ENCODE data around the gene BTBD17.

GRCh38 chr17:74335529-74336062 is 26.1 kb downstream of the BTBD17 start:
- no peak for TF ChIP-seq CTCF (IDR thresholded peaks at IDR 0.05)
- TF ChIP-seq EP300 (IDR thresholded peaks at IDR 0.05): no peak
- no peak for TF ChIP-seq POLR2A (IDR thresholded peaks at IDR 0.05)
